PC-9 (cell line): ENCODE measurements around the gene TXLNB. TPM values are rescaled to one million over a fixed set of nuclear protein-coding genes. Genes with fewer than 3 reads are reported as not detected.

Experiments
- BruUV-seq: library from RNA; stranded (reverse); fragments of 400-500 nt; replicated peaks from 2 replicates; lab custom pipeline; 2021; lab: Mats Ljungman, UMichigan
- CTCF ChIA-PET: fragments of 300-600 bp; sonication (Branson Sonifier 250); formaldehyde crosslinking; loops from one replicate; lab custom pipeline; 2022; ENCODE audit warnings: antibody characterized with exemption; lab: Charles Lee
- POLR2A ChIA-PET: fragments of 300-600 bp; sonication (Branson Sonifier 250); formaldehyde crosslinking; loops from one replicate; lab custom pipeline; 2022; ENCODE audit warnings: antibody characterized with exemption; ENCODE audit not compliant: unreplicated experiment; lab: Charles Lee
- DNase-seq, 2 experiments: peaks; one replicate each; pipeline versions ENCODE4 v3.0.0 to v3.0.0-alpha.2; 2015 to 2022; ENCODE audit warnings: mixed read lengths in 1 of 2
- H2AFZ ChIP-seq: fragments of 200-600 bp; sonication (generic); 2 replicates; pipeline ENCODE4 v1.8.1; 2017; ENCODE audit warnings: antibody characterized with exemption
- H3F3A ChIP-seq: fragments of 200-600 bp; sonication (generic); 2 replicates; pipeline ENCODE4 v1.8.1; 2017; ENCODE audit warnings: antibody characterized with exemption, mild to moderate bottlenecking, low read depth; ENCODE audit not compliant: insufficient read depth
- H3K27ac ChIP-seq: fragments of 200-600 bp; sonication (generic); 2 replicates; pipeline ENCODE4 v1.6.1; 2016; ENCODE audit warnings: mixed run types
- H3K27me3 ChIP-seq: fragments of 200-600 bp; sonication (generic); 2 replicates; pipeline ENCODE4 v1.6.1; 2016; ENCODE audit warnings: low read depth, mixed run types; ENCODE audit not compliant: insufficient read depth
- H3K36me3 ChIP-seq: fragments of 200-600 bp; sonication (generic); 2 replicates; pipeline ENCODE4 v1.6.1; 2016; ENCODE audit warnings: low read depth, mixed run types
- H3K4me1 ChIP-seq: fragments of 200-600 bp; sonication (generic); replicated peaks from 2 replicates; pipeline ENCODE4 v1.6.1; 2016; ENCODE audit warnings: mixed run types; ENCODE audit not compliant: insufficient read depth
- H3K4me2 ChIP-seq: fragments of 200-600 bp; sonication (generic); 2 replicates; pipeline ENCODE4 v1.6.1; 2017; ENCODE audit warnings: mixed run types
- H3K4me3 ChIP-seq: fragments of 200-600 bp; sonication (generic); 2 replicates; pipeline ENCODE4 v1.6.1; 2016; ENCODE audit warnings: mixed run types
- H3K79me2 ChIP-seq: fragments of 200-600 bp; sonication (generic); 2 replicates; pipeline ENCODE4 v1.6.1; 2017; ENCODE audit warnings: low read depth, mixed run types
- H3K9me2 ChIP-seq: fragments of 200-600 bp; sonication (generic); 2 replicates; pipeline ENCODE4 v1.8.1; 2017; ENCODE audit warnings: mild to moderate bottlenecking; ENCODE audit not compliant: insufficient read depth
- H3K9me3 ChIP-seq: fragments of 200-600 bp; sonication (generic); 2 replicates; pipeline ENCODE4 v1.8.1; 2016; ENCODE audit warnings: low read depth; ENCODE audit not compliant: insufficient read depth
- H4K20me1 ChIP-seq: fragments of 200-600 bp; sonication (generic); 2 replicates; pipeline ENCODE4 v1.8.1; 2017; ENCODE audit not compliant: insufficient read depth
- CTCF ChIP-seq: fragments of 200-600 bp; sonication (generic); conservative IDR thresholded peaks from 2 replicates; pipeline ENCODE4 v1.6.1; 2017; ENCODE audit warnings: mixed run types, antibody characterized with exemption, mild to moderate bottlenecking, moderate library complexity
- EZH2 ChIP-seq: fragments of 200-600 bp; sonication (generic); IDR thresholded peaks from 2 replicates; pipeline ENCODE4 v1.8.0; 2017; ENCODE audit warnings: antibody characterized with exemption, low read depth
- intact Hi-C: fragments of 100-400 bp; cut with micrococcal nuclease; formaldehyde crosslinking; loops from one replicate; pipeline ENCODE4 v1.10.0; 2022; ENCODE audit not compliant: unreplicated experiment
- total RNA-seq: library from RNA; stranded (reverse); gene quantifications from 2 replicates; pipeline ENCODE4 v1.2.3, GENCODE V29; 2021

Gene TXLNB
- total RNA-seq, 1 experiment from 2014 or later, result 0.09 TPM

GRCh38 chr6:139308936-139309603 is 17.3 kb upstream of the TXLNB start:
- no peaks in the 10 kb centered on the region for H3K9me2 ChIP-seq
- H3K27me3 ChIP-seq, result no peaks in the 10 kb centered on the region
- TF ChIP-seq CTCF, result no peak
- no peak for TF ChIP-seq EZH2
- peaks cover 7% of the 10 kb centered on the region; the same call in 1 of the 2 replicates for H3K9me3 ChIP-seq
- BruUV-seq, result no TSS peak
- no peak overlapping the region for H2AFZ ChIP-seq
- ChIA-PET CTCF (no interaction called here), POLR2A (no interaction called here)
- 0 out of 2 replicates have a peak, but pooled peaks cover 6% of the 10 kb centered on the region for H3K4me1 ChIP-seq
- H3K27ac ChIP-seq, result no peak overlapping the region
- no peaks in the 10 kb centered on the region for H3F3A ChIP-seq
- H3K79me2 ChIP-seq, result no peaks in the 10 kb centered on the region
- intact Hi-C loops, result no loop called here
- H3K4me2 ChIP-seq, result no peak overlapping the region
- no peak overlapping the region for H3K4me3 ChIP-seq
- H3K36me3 ChIP-seq, result no peaks in the 10 kb centered on the region
- DNase-seq, result no peak
- H4K20me1 ChIP-seq, result no peaks in the 10 kb centered on the region

GRCh38 chr6:139308286-139308916 is 16.6 kb upstream of the TXLNB start:
- Histone ChIP-seq H3K4me1 (0 out of 2 replicates have a peak, but pooled peaks cover 6% of the 10 kb centered on the region), H4K20me1 (no peaks in the 10 kb centered on the region), H3K4me3 (no peak overlapping the region), H3F3A (no peaks in the 10 kb centered on the region), H3K9me2 (no peaks in the 10 kb centered on the region), H3K79me2 (no peaks in the 10 kb centered on the region), H3K27ac (no peak overlapping the region), H3K4me2 (no peak overlapping the region), H3K27me3 (no peaks in the 10 kb centered on the region), H2AFZ (no peak overlapping the region), H3K36me3 (no peaks in the 10 kb centered on the region), H3K9me3 (peaks cover 7% of the 10 kb centered on the region; the same call in 1 of the 2 replicates)
- no peak for DNase-seq
- CTCF ChIA-PET, result no interaction called here
- intact Hi-C loops, result no loop called here
- POLR2A ChIA-PET, result no interaction called here
- TF ChIP-seq EZH2 (no peak), CTCF (no peak)
- BruUV-seq, result no TSS peak

- Histone ChIP-seq H3F3A (no peaks in the 10 kb centered on the region), H3K4me1 (0 out of 2 replicates have a peak, but pooled peaks cover 6% of the 10 kb centered on the region), H3K9me2 (no peaks in the 10 kb centered on the region), H3K9me3 (peaks cover 7% of the 10 kb centered on the region; the same call in 1 of the 2 replicates), H4K20me1 (no peaks in the 10 kb centered on the region), H3K36me3 (no peaks in the 10 kb centered on the region), H3K27ac (no peak overlapping the region), H3K4me3 (no peak overlapping the region), H3K27me3 (no peaks in the 10 kb centered on the region), H3K79me2 (no peaks in the 10 kb centered on the region), H2AFZ (peak overlapping the region; percentile 34), H3K4me2 (no peak overlapping the region)
- CTCF ChIA-PET, result no interaction called here
- no peak for TF ChIP-seq CTCF
- no peak for TF ChIP-seq EZH2
- POLR2A ChIA-PET, result no interaction called here
- intact Hi-C loops, result no loop called here
- no TSS peak for BruUV-seq
- no peak for DNase-seq
Measured at GRCh38 chr6:139306291-139306981, 14.6 kb upstream of the TXLNB start.
